Spleen (tissue), 11 donors: ENCODE data around the gene GLYATL3. TPM values are rescaled to one million over a fixed set of nuclear protein-coding genes. Genes with fewer than 3 reads are reported as not detected.

Source experiments
- DNase-seq: peaks from one replicate; pipeline ENCODE4 v3.0.0-alpha.2; 2020
- H3K27ac ChIP-seq, 8 donors: fragments of 200-600 bp; sonication (generic) in 7 of 8; 1 replicate in 4 of 8; 2 replicates in 4 of 8; pipeline versions ENCODE4 v1.5.0 to v1.8.0; 2016 to 2021; ENCODE audit warnings: inconsistent platforms in 4 of 8, mild to moderate bottlenecking in 4 of 8, moderate library complexity in 1 of 8
- H3K27me3 ChIP-seq, 7 donors: fragments of 200-600 bp; sonication (generic) in 6 of 7; replicated peaks in 1 of 7; 1 replicate in 4 of 7; 2 replicates in 3 of 7; pipeline versions ENCODE4 v1.5.0 to v1.8.0; 2016 to 2021; ENCODE audit warnings: inconsistent platforms in 3 of 7, mild to moderate bottlenecking in 1 of 7
- H3K36me3 ChIP-seq, 6 donors: fragments of 200-600 bp; sonication (generic) in 5 of 6; 1 replicate in 4 of 6; 2 replicates in 2 of 6; pipeline versions ENCODE4 v1.5.0 to v1.8.0; 2016 to 2021; ENCODE audit warnings: inconsistent platforms in 2 of 6
- H3K4me1 ChIP-seq, 6 donors: fragments of 200-600 bp; sonication (generic) in 5 of 6; 1 replicate in 3 of 6; 2 replicates in 3 of 6; pipeline versions ENCODE4 v1.5.0 to v1.8.0; 2016 to 2021; ENCODE audit warnings: inconsistent platforms in 3 of 6
- H3K4me3 ChIP-seq, 8 donors: fragments of 200-600 bp; sonication (generic) in 7 of 8; 1 replicate in 4 of 8; 2 replicates in 4 of 8; pipeline versions ENCODE4 v1.5.0 to v1.8.0; 2016 to 2021; ENCODE audit warnings: inconsistent platforms in 4 of 8, mild to moderate bottlenecking in 4 of 8, moderate library complexity in 2 of 8
- H3K9me3 ChIP-seq, 8 donors: fragments of 200-600 bp; sonication (generic) in 7 of 8; 1 replicate in 4 of 8; 2 replicates in 4 of 8; pipeline versions ENCODE4 v1.5.0 to v1.8.0; 2016 to 2021; ENCODE audit warnings: inconsistent platforms in 4 of 8
- POLR2A ChIP-seq, 3 donors: fragments of 450-650 bp; IDR thresholded peaks; one replicate each; pipeline ENCODE4 v1.5.1; 2017; ENCODE audit warnings: antibody characterized with exemption in 3 of 3, mild to moderate bottlenecking in 1 of 3
- POLR2AphosphoS5 ChIP-seq, 3 donors: sonication (generic); formaldehyde crosslinking; IDR thresholded peaks; one replicate each; pipeline ENCODE4 v1.5.1; 2017; ENCODE audit warnings: antibody characterized with exemption in 3 of 3
- WGBS, 5 donors: extraction: QIAGEN DNeasy Blood & Tissue Kit in 3 of 5; methylation state at CpG; one replicate each; pipeline versions ENCODE4 v1.1.5 to v1.1.7; 2013 to 2018; 5-methylcytosine and 5-hydroxymethylcytosine counted together
- intact Hi-C: fragments of 100-400 bp; cut with DNase I; formaldehyde crosslinking; loops from one replicate; pipeline ENCODE4 v1.15.0; 2023; ENCODE audit warnings: low total_unique reads
- polyA plus RNA-seq, 3 donors: library from polyadenylated mRNA; stranded (reverse); fragments of 200-250 nt; gene quantifications; one replicate each; pipeline ENCODE4 v1.2.1, GENCODE V29; 2013
- total RNA-seq, 7 donors: library from RNA; depleted of rRNA in 3 of 7; stranded (reverse); fragments of >200 nt in 3 of 7; fragmentation: NEBNext Ultra II Directional in 4 of 7; extraction: Animal tissue kit (Norgen Biotek cat#: 25700) in 4 of 7; gene quantifications; one replicate each; pipeline versions ENCODE4 v1.1.0 to v1.2.1, GENCODE V29; 2016 to 2021
- TF ChIP-seq, protein P1 (sequence below), 11 experiments: fragments of 200-600 bp in 7 of 11; fragments of 450-650 bp in 4 of 11; sonication (generic) in 4 of 11; IDR thresholded peaks in 8 of 11; conservative IDR thresholded peaks in 3 of 11; 1 replicate in 7 of 11; 2 replicates in 4 of 11; pipeline versions ENCODE4 v1.4.0 to v1.8.0; 2016 to 2021; ENCODE audit warnings: antibody characterized with exemption in 11 of 11, inconsistent platforms in 4 of 11, mild to moderate bottlenecking in 1 of 11
- donor health status: healthy with polysubstance abuse.
- donor health status: DM: no; HTN: no; CAD: no; lungs with moderate emphysema.
- donor health status: DM: no; HTN: no; CAD: no.
- donor health status: Bipolar disorder and iron deficiency.
- donor health status: healthy.
- donor health status: DM: no; HTN: no; CAD: no.
- donor health status: DM: yes; HTN: yes; CAD: no.

Gene GLYATL3
- total and polyA plus RNA-seq, 10 donors: not detected

DNA sequence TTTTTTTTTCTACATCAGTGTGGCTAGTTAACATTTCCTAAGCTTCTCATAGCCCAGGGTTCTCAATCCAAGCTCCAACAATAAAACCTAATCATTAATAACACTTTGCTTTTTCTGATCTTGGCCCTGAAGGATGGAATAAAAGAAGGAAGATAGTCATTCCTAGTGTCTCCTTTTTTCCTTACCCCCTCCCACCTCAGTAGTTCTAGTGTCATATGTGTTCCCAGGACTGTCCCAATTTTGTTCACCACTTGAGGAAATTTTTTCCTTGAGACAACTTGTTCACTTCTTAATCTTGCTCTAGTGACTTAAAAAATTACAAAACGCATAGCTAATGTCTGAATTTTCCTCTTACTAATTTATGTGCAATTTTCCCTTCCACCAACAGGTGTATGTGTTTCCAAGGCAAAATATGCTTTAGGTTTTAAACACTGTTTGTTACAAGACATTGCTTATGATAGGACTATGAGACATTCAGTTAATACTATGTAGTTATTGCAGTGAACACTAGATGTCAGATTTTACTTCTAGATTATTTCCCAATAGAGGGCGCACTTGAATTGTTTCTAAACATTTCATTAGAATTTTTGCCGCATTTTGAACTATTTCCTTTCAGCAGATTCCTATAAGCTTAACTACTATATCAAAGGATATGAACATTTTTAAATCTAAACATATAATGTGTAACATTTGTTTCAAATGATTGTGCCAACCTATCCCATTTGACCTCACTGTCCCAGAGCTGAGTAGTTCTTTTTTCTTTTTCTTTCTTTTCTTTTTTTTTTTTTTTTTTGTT is 32.2 kb downstream of the GLYATL3 start:
- Histone ChIP-seq H3K4me3 (peak overlapping the region in 1 of 8 donors; percentile 23), H3K27ac (no peak overlapping the region), H3K4me1 (no peaks in the 10 kb centered on the region), H3K27me3 (peaks cover 0 to 1% (median 0%) of the 10 kb centered on the region in 7 donors), H3K9me3 (no peaks in the 10 kb centered on the region), H3K36me3 (no peaks in the 10 kb centered on the region)
- TF ChIP-seq, protein P1, sequence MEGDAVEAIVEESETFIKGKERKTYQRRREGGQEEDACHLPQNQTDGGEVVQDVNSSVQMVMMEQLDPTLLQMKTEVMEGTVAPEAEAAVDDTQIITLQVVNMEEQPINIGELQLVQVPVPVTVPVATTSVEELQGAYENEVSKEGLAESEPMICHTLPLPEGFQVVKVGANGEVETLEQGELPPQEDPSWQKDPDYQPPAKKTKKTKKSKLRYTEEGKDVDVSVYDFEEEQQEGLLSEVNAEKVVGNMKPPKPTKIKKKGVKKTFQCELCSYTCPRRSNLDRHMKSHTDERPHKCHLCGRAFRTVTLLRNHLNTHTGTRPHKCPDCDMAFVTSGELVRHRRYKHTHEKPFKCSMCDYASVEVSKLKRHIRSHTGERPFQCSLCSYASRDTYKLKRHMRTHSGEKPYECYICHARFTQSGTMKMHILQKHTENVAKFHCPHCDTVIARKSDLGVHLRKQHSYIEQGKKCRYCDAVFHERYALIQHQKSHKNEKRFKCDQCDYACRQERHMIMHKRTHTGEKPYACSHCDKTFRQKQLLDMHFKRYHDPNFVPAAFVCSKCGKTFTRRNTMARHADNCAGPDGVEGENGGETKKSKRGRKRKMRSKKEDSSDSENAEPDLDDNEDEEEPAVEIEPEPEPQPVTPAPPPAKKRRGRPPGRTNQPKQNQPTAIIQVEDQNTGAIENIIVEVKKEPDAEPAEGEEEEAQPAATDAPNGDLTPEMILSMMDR (IDR thresholded peaks at IDR 0.05 in 8 of 11, conservative IDR thresholded peaks at IDR 0.05 in 3 of 11): peak in 9 of 11 experiments; percentile 30 to 67 (median 56)
- no peak for TF ChIP-seq POLR2AphosphoS5 (IDR thresholded peaks at IDR 0.05)
- no peak for TF ChIP-seq POLR2A (IDR thresholded peaks at IDR 0.05)
- intact Hi-C loops: loop anchor here (5.0 to 10.0 kb wide), 2 partner anchors 73 to 315 kb away; no protein-coding TSS in a partner anchor
- no peak for DNase-seq
- 2 to 8% (median 4%) methylated on average over 3 of the region's 3 CpGs for WGBS, 5 donors

DNA sequence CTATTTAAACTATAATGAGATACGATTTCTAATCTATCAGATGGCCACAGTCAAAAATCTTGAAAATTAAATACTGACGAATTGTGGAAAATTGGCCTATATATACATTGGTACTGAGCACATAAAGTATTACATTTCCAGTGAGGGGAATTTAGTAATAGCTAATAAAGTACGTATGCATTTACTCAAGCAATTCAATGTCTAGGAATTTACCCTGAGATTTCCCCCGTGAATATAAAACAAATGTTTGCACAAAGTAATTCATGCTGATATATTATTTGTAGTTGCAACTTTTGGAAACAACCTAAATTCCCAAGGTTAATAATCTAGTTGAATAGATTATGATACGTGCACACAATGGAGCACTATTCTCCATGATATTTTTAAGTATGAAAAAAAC is 36.1 kb downstream of the GLYATL3 start:
- no peak for DNase-seq
- no peaks in the 10 kb centered on the region for H3K4me1 ChIP-seq
- intact Hi-C loops: loop anchor here (10.0 kb wide), 1 partner anchor 69 kb away; no protein-coding TSS in a partner anchor

DNA sequence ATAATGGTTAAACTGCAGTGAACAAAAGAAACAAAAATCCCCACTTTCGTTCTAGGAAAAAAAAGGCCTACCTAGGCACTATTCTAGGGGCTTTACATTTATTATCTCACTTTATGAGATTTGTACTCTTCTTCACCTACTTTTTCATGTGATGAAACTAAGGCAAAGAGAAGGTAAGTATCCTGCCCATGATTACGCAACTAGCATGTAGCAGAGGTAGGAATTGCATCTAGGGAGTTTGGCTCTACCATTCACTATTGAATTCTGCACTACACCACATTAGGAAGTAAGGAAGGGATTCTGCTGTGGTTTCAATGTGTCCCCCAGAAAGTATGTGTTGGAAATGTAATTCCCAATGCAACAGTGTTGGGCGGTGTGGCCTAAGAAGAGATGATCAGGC is 39.4 kb downstream of the GLYATL3 start:
- 92 to 98% (median 96%) methylated on average over 3 of the region's 3 CpGs for WGBS, 5 donors

More for the DNA sequence above, 36.1 kb downstream of the GLYATL3 start:
- Histone ChIP-seq H3K36me3 (no peaks in the 10 kb centered on the region), H3K9me3 (no peaks in the 10 kb centered on the region), H3K27ac (no peak overlapping the region), H3K4me3 (no peak overlapping the region), H3K27me3 (no peaks in the 10 kb centered on the region)
- WGBS, 5 donors: 86 to 92% (median 87%) methylated on average over 5 of the region's 5 CpGs
- TF ChIP-seq POLR2AphosphoS5 (IDR thresholded peaks at IDR 0.05) (no peak), POLR2A (IDR thresholded peaks at IDR 0.05) (no peak)
- TF ChIP-seq, protein P1 (IDR thresholded peaks at IDR 0.05 in 8 of 11, conservative IDR thresholded peaks at IDR 0.05 in 3 of 11): no peak

DNA sequence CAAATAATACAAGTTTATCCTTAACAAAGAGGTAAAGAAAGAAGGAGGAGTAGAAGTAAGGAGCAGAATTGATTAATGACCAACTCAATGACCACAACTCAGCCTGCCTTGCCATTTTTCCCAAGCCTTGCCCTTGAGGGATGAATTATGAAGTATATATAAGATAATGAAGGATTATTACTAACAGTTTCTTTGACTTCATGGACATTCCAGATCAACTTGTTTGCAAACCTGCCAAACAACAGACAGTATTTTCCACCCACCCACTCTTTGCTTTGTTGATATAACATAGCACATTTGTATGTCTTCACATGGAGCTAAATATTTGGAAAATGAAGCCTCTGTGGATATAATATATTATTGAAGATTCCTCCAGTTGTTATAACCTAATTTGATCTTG is 40.9 kb downstream of the GLYATL3 start:
- Histone ChIP-seq H3K27ac (no peak overlapping the region), H3K4me3 (no peak overlapping the region), H3K4me1 (no peaks in the 10 kb centered on the region), H3K27me3 (no peaks in the 10 kb centered on the region), H3K9me3 (no peaks in the 10 kb centered on the region), H3K36me3 (no peaks in the 10 kb centered on the region)
- intact Hi-C loops: no loop called here
- no peak for DNase-seq
- TF ChIP-seq POLR2AphosphoS5 (IDR thresholded peaks at IDR 0.05) (no peak), POLR2A (IDR thresholded peaks at IDR 0.05) (no peak)
- TF ChIP-seq, protein P1 (IDR thresholded peaks at IDR 0.05 in 8 of 11, conservative IDR thresholded peaks at IDR 0.05 in 3 of 11): no peak

More for the DNA sequence above, 39.4 kb downstream of the GLYATL3 start:
- DNase-seq: no peak
- Histone ChIP-seq H3K4me1 (no peaks in the 10 kb centered on the region), H3K27ac (no peak overlapping the region), H3K36me3 (no peaks in the 10 kb centered on the region), H3K4me3 (no peak overlapping the region), H3K27me3 (no peaks in the 10 kb centered on the region), H3K9me3 (no peaks in the 10 kb centered on the region)
- TF ChIP-seq, protein P1 (IDR thresholded peaks at IDR 0.05 in 8 of 11, conservative IDR thresholded peaks at IDR 0.05 in 3 of 11): no peak
- TF ChIP-seq POLR2AphosphoS5 (IDR thresholded peaks at IDR 0.05) (no peak), POLR2A (IDR thresholded peaks at IDR 0.05) (no peak)
- intact Hi-C loops: loop anchor here (10.0 kb wide), 1 partner anchor 66 kb away; no protein-coding TSS in a partner anchor
